Measurements from ENCODE around the gene TP53I13.
A peak's percentile ranks its signal among the peaks of the same experiment; 100 is the strongest.

- no peak for TF ChIP-seq CTCF (IDR thresholded peaks at IDR 0.05)
- TF ChIP-seq POLR2A (IDR thresholded peaks at IDR 0.05) = peak; percentile 65 to 88
Measured at GRCh38 chr17:29568331-29569244, at the start of gene TP53I13.

All from Peyer's patch (tissue), 4 donors.